ENCODE results near the gene CDCA7. TPM values are rescaled to one million over a fixed set of nuclear protein-coding genes. Genes with fewer than 3 reads are reported as not detected.
A peak's percentile ranks its signal among the peaks of the same experiment; 100 is the strongest.

CDCA7 gene
- total and polyA plus RNA-seq, 2 of the 13 experiments (the other 11 are each of a cell fraction or from before 2014, with no cell fraction given), result 46.2 to 57.8 TPM

- TF ChIP-seq FOXA3 (CRISPR knock-in tag; IDR thresholded peaks at IDR 0.05), result no peak; the same call in 1 of the 2 replicates
- no peak for TF ChIP-seq ZNF597 (CRISPR knock-in tag; IDR thresholded peaks at IDR 0.05)
- no peak for TF ChIP-seq AHDC1 (CRISPR knock-in tag; IDR thresholded peaks at IDR 0.05; ENCODE audit: borderline replicate concordance)
- no peak for TF ChIP-seq ZFP90 (CRISPR knock-in tag; IDR thresholded peaks at IDR 0.05; ENCODE audit: borderline replicate concordance)
- no peak for TF ChIP-seq ATF5 (CRISPR knock-in tag; IDR thresholded peaks at IDR 0.05; ENCODE audit: low read depth)
- TF ChIP-seq TIGD3 (CRISPR knock-in tag; IDR thresholded peaks at IDR 0.05; ENCODE audit: borderline replicate concordance), result no peak
- TF ChIP-seq REPIN1 (CRISPR knock-in tag; IDR thresholded peaks at IDR 0.05; ENCODE audit: borderline replicate concordance, low read depth), result no peak; the same call in 1 of the 2 replicates
- peak; percentile 2; the same call in 1 of the 2 replicates for TF ChIP-seq ZSCAN31 (CRISPR knock-in tag; IDR thresholded peaks at IDR 0.05; ENCODE audit: low read depth)
- no peak for TF ChIP-seq PLSCR1 (CRISPR knock-in tag; IDR thresholded peaks at IDR 0.05; ENCODE audit: borderline replicate concordance)
- TF ChIP-seq ADNP (CRISPR knock-in tag; IDR thresholded peaks at IDR 0.05), result no peak
- TF ChIP-seq TEAD3 (CRISPR knock-in tag; optimal IDR thresholded peaks at IDR 0.05; ENCODE audit: borderline replicate concordance), result peak; percentile 8
- no peak for TF ChIP-seq ZNF770 (CRISPR knock-in tag; IDR thresholded peaks at IDR 0.05)
- no peak for TF ChIP-seq SOX5 (CRISPR knock-in tag; IDR thresholded peaks at IDR 0.05; ENCODE audit: borderline replicate concordance)
- 0 out of 2 replicates have a peak, but pooled peaks have one; percentile 5 for TF ChIP-seq POLR2AphosphoS5 (IDR thresholded peaks at IDR 0.05; ENCODE audit: low read depth, low read length)
Measured at GRCh38 chr2:173355132-173355865, 627 bp downstream of the CDCA7 start (continued).

All from HepG2 (cell line).